ENCODE results near the gene BFAR.
"Not testable (repeated sequence)": the region's sequence is repeated elsewhere in the genome, so short reads cannot be mapped to it uniquely, and the experiment has no call there.

The BFAR gene

GRCh38 chr16:14678748-14679497, 46.2 kb downstream of the BFAR start:
- H3K4me3 ChIP-seq, result no peak overlapping the region
- no peak for DNase-seq (ENCODE audit: low spot score)
- H3K27ac ChIP-seq, result no peak overlapping the region
- no peak for TF ChIP-seq CTCF (IDR thresholded peaks at IDR 0.05)

GRCh38 chr16:14680396-14680795, 47.6 kb downstream of the BFAR start:
- H3K27ac ChIP-seq; DNase-seq (ENCODE audit: low spot score); H3K4me3 ChIP-seq: not testable (repeated sequence)

DNA sequence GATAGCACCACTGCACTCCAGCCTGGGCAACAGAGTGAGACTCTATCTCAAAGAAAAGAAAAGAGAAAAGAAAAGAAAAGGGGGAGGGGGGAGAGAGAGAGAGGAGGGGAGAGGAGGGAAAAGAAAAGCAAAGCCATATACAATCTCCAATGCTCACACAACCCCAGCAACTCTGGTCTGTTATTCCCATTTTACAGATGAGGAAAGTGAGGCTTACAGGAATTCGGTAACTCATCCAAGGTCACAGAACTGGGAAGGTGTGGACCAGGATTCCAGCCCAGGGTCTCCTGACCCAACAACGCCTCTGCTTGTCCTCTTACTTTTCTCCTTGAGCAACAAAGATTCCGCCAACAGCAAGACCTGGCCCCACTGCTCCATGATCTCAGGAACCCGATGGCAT, 48.4 kb downstream of the BFAR start:
- Histone ChIP-seq H3K27ac (no peak overlapping the region), H3K4me3 (no peak overlapping the region)
- no peak for TF ChIP-seq CTCF (IDR thresholded peaks at IDR 0.05)
- no peak for DNase-seq (ENCODE audit: low spot score)

DNA sequence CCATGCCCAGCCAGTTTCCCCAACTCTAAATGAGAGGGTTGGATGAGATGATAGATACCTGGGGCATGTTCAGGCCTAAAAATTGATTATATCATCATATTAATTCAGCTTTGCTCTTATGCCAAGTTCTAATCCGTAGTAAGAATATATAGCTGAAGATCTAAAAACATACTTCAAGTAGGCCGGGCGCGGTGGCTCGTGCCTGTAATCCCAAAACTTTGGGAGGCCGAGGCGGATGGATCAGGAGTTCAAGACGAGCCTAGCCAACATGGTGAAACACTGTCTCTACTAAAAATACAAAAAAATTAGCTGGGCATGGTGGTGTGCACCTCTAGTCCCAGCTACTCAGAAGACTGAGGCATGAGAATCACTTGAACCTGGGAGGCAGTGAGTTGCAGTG, 49.4 kb downstream of the BFAR start:
- DNase-seq (ENCODE audit: low spot score), result no peak
- Histone ChIP-seq H3K4me3 (no peak overlapping the region), H3K27ac (no peak overlapping the region)
- no peak for TF ChIP-seq CTCF (IDR thresholded peaks at IDR 0.05)

- H3K27ac ChIP-seq; DNase-seq (ENCODE audit: low spot score); H3K4me3 ChIP-seq: not testable (repeated sequence)
These were observed 53.4 kb downstream of the BFAR start for GRCh38 chr16:14685870-14686793.

- DNase-seq (ENCODE audit: low spot score); H3K4me3 ChIP-seq; H3K27ac ChIP-seq: not testable (repeated sequence)
These were observed 61.4 kb downstream of the BFAR start, which contains the start of gene PLA2G10 for GRCh38 chr16:14694129-14694528. TSS of gene PLA2G10 (minus strand) at chr16:14694308. CDS start at chr16:14694229, 79 bp downstream.

DNA sequence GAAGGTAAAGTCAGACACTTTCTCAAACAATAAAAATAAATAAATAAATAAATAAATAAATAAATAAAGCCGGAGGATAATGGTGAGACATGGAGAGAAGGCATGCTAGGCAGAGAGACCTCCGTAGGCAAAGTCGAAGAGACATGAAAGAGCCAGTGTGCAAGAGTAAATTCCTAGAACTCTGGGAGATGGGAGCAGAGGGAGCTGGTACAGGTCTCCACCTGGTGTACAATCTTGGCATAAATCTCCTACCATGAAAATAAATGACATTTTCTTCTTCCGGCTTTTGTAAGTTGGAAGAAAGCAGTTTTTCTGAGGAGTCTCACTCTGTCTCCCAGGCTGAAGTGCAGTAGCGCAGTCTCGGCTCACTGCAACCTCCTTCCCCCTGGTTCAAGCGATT, 69.1 kb downstream of the BFAR start:
- not testable (repeated sequence) for DNase-seq (ENCODE audit: low spot score); H3K4me3 ChIP-seq

GRCh38 chr16:14702672-14703071, 69.9 kb downstream of the BFAR start:
- H3K27ac ChIP-seq; H3K4me3 ChIP-seq; DNase-seq (ENCODE audit: low spot score): not testable (repeated sequence)

More for the DNA sequence above, 69.1 kb downstream of the BFAR start:
- not testable (repeated sequence) for H3K27ac ChIP-seq

DNA sequence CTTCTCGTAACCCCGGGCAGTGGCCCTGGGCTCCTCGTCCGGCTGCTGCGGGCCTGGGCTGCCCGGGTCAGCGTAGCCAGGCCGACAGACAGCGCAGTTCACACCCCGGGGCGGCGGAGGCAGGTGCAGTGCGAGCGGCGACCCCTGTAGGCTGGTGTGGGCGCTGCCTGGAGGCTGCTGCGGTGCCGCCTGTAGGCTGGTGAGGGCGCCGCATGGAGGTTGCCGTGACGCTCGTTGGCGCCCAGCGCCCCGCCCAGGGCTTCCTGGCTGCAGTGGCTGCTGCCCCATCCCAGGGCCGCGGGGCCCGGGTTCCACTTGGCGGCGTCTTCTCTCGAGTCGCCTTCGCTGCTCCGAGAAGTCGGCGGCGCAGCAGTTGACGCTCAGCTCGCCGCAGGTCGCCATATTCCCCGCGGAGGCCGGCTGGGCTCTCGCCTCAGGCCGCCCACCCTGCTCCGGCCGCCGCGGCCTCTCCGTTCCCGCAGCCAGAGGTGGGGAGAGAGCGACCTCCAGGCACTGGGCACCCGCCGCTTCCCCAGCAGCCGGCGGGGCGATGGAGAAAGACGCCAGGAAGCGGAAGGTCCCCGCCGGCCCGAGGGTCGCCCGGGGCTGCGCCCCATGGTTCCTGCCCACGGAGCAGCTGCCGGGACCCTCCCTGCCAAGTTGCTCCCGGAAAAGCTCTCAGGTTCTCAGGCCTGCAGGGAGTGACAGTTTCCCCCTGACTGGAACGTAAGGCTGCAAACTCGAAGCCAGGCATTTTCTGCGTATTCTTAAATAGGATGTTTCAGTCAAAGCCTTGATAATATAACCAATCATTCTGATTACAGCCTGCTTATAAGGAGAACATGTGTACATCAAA, 70.6 kb downstream of the BFAR start, which contains the start of gene NPIPA3:
NPIPA3 (plus strand) TSS at position 256 of the 856 bp plus-strand sequence. CDS start 5,533 bp downstream, outside the sequence.
- H3K4me3 ChIP-seq; DNase-seq (ENCODE audit: low spot score); H3K27ac ChIP-seq: not testable (repeated sequence)

All from coronary artery (tissue), 2 donors.